ENCODE data around the gene HYOU1.

The HYOU1 gene

GRCh38 chr11:119031912-119032280 lies 25.1 kb downstream of the HYOU1 start:
- Histone ChIP-seq H2AFZ (ENCODE audit: low read depth, low read length) (peak overlapping the region; percentile 19; the same call in 1 of the 2 replicates), H3K79me2 (ENCODE audit: insufficient read depth, low read length) (no peaks in the 10 kb centered on the region), H3K4me3 (ENCODE audit: low read depth in 1 of 2, low read length in 2 of 2) (no peak overlapping the region), H4K20me1 (ENCODE audit: insufficient read depth, low read length) (no peaks in the 10 kb centered on the region), H3K4me2 (ENCODE audit: insufficient read depth, low read length) (no peak overlapping the region), H3K9ac (ENCODE audit: low read depth, low read length) (no peak overlapping the region), H3K9me3 (ENCODE audit: insufficient read depth, low read length, severe bottlenecking) (no peaks in the 10 kb centered on the region), H3K4me1 (ENCODE audit: insufficient read depth, low read length) (peaks cover 16% of the 10 kb centered on the region), H3K27ac (ENCODE audit: low read length) (no peak overlapping the region), H3K36me3 (ENCODE audit: insufficient read depth, low read length) (no peaks in the 10 kb centered on the region), H3K27me3 (ENCODE audit: insufficient read depth, low read length, poor library complexity) (no peaks in the 10 kb centered on the region)
- ATAC-seq (ENCODE audit: insufficient read depth, low read depth) (no peak), DNase-seq (no peak)
- TF ChIP-seq EZH2 (IDR thresholded peaks at IDR 0.05; ENCODE audit: borderline replicate concordance, low read depth, low read length, severe bottlenecking): no peak
- no peak for TF ChIP-seq CTCF (IDR thresholded peaks at IDR 0.05; ENCODE audit: borderline replicate concordance, extremely low read depth, low read length, poor library complexity, severe bottlenecking)

DNA sequence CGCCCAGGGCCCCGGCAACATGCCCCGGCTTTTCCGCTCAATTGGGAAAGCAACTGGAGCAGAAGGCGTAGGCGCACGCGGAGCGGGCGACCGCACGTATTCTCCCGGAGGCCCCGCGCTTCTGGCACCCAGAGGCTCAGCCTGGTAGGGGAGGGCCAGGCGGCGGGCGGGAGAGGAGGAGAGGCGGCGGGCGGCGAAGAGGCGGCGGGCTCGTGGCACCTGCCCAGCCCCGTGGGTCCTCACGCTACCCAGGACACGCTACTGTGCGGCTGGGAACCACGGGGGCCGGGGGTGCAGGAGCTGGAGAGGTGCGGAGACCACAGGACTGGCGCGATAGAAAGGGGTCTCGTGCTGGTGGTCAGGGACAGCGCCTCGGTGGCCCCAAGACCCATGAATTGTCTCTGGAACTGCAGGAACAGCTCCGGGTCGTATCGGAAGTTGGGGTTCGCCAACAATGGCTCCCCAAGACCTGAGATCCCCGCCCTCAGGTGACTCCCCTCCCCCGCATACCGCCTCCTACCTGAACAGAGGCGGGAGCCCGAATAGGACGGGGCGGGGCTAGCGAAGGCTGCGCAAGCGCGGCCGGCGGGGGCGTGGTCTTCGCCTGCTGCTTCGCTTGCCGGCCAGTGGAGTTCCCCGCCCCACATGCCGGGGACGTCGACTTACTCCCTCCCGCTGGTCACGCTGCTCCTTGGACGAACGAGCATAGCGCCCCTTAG lies 26.5 kb downstream of the HYOU1 start, which contains the start of gene SLC37A4:
Gene SLC37A4, minus strand, starts transcription at position 549 of the 719 bp plus-strand sequence.
- peak within 1 kb of the TSS in 1 of 2 experiments; percentile 53; a peak in 2 of 4 replicates for H3K4me3 ChIP-seq (ENCODE audit: low read depth in 1 of 2, low read length in 2 of 2)
- H3K27ac ChIP-seq (ENCODE audit: low read length): no peak within 1 kb of the TSS
- TF ChIP-seq EZH2 (IDR thresholded peaks at IDR 0.05; ENCODE audit: borderline replicate concordance, low read depth, low read length, severe bottlenecking) (no peak), CTCF (IDR thresholded peaks at IDR 0.05; ENCODE audit: borderline replicate concordance, extremely low read depth, low read length, poor library complexity, severe bottlenecking) (no peak)
- H3K4me1 ChIP-seq (ENCODE audit: insufficient read depth, low read length): peaks cover 16% of the 10 kb centered on the region
- no peaks in the 10 kb centered on the region for H4K20me1 ChIP-seq (ENCODE audit: insufficient read depth, low read length)
- H3K79me2 ChIP-seq (ENCODE audit: insufficient read depth, low read length): no peaks in the 10 kb centered on the region
- H3K9me3 ChIP-seq (ENCODE audit: insufficient read depth, low read length, severe bottlenecking): no peaks in the 10 kb centered on the region
- H3K9ac ChIP-seq (ENCODE audit: low read depth, low read length): peak within 1 kb of the TSS; percentile 32
- ATAC-seq (ENCODE audit: insufficient read depth, low read depth): peak; percentile 81
- peak within 1 kb of the TSS; percentile 80 for H2AFZ ChIP-seq (ENCODE audit: low read depth, low read length)
- no peaks in the 10 kb centered on the region for H3K36me3 ChIP-seq (ENCODE audit: insufficient read depth, low read length)
- H3K4me2 ChIP-seq (ENCODE audit: insufficient read depth, low read length): peak within 1 kb of the TSS; percentile 68
- no peaks in the 10 kb centered on the region for H3K27me3 ChIP-seq (ENCODE audit: insufficient read depth, low read length, poor library complexity)
- peak; percentile 74 for DNase-seq

DNA sequence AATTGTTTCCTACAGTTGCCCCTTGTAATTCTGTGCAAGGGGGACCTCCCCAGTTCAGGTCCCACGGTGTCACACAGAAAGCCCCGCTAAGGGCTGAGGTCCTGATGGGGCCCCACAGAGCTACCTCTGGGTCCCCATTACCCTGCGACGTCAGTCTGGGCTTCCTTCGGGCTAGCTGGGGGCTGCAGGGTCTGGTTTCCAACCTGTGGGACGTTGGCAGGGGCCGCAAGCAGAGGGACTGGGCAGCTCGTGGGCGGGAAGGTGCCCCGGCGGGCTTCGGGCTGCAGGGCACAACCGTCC lies 27.0 kb downstream of the HYOU1 start:
- ATAC-seq (ENCODE audit: insufficient read depth, low read depth): no peak
- Histone ChIP-seq H3K4me2 (ENCODE audit: insufficient read depth, low read length) (no peak overlapping the region), H3K27ac (ENCODE audit: low read length) (no peak overlapping the region), H3K27me3 (ENCODE audit: insufficient read depth, low read length, poor library complexity) (no peaks in the 10 kb centered on the region), H3K36me3 (ENCODE audit: insufficient read depth, low read length) (peaks cover 5% of the 10 kb centered on the region), H3K79me2 (ENCODE audit: insufficient read depth, low read length) (no peaks in the 10 kb centered on the region), H3K9ac (ENCODE audit: low read depth, low read length) (no peak overlapping the region), H3K4me3 (ENCODE audit: low read depth in 1 of 2, low read length in 2 of 2) (no peak overlapping the region), H2AFZ (ENCODE audit: low read depth, low read length) (no peak overlapping the region), H3K4me1 (ENCODE audit: insufficient read depth, low read length) (peaks cover 16% of the 10 kb centered on the region), H3K9me3 (ENCODE audit: insufficient read depth, low read length, severe bottlenecking) (no peaks in the 10 kb centered on the region), H4K20me1 (ENCODE audit: insufficient read depth, low read length) (no peaks in the 10 kb centered on the region)
- no peak for DNase-seq
- no peak for TF ChIP-seq CTCF (IDR thresholded peaks at IDR 0.05; ENCODE audit: borderline replicate concordance, extremely low read depth, low read length, poor library complexity, severe bottlenecking)
- TF ChIP-seq EZH2 (IDR thresholded peaks at IDR 0.05; ENCODE audit: borderline replicate concordance, low read depth, low read length, severe bottlenecking): no peak

All from DND-41 (cell line).